ENCODE results near the gene RACGAP1. TPM values are rescaled to one million over a fixed set of nuclear protein-coding genes. Genes with fewer than 3 reads are reported as not detected.
A peak's percentile ranks its signal among the peaks of the same experiment; 100 is the strongest.

The RACGAP1 gene
- polyA plus RNA-seq, 3 donors, result 3.1 to 5.4 (median 3.6) TPM

DNA sequence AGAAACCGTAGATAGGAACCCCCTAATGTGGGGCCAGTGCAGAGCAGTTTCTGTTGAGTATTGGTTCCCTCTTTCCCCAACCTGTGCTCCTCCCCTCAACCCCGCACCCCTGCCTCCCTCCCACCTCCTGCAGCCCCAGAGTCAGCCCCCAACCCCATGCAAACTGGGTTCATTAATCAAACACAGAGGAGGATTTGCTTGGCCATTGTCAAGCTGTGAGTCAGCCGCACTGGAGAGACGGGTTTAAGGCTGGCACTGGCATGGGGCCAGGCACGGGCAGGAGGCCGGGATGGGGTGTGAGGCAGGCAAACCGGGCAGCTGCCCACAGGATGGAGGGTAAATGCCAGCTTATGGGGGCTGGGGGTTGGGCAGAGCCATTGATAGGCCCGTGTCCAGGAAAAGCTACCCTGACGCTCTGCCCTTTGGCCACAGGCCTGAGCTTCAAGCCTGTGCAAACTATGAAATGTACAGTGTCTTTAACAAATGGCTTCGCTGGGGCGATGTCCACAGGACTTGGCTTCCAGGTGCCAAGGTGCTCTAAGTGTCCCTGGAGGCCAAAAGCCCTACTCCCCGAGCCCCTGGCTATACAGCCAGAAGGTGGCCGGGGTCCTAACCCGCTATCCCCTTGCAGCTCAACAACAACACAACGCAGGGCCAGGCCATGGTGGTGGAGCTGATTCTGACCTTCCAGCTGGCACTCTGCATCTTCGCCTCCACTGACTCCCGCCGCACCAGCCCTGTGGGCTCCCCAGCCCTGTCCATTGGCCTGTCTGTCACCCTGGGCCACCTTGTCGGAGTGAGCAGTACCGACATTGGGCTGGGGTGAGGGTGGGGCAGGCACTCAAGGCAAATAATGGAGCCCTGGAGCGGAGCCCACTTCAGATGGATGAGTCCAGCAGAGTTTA lies 62.2 kb downstream of the RACGAP1 start:
- no peak for DNase-seq
- Mint-ChIP-seq H3K4me3 (peak overlapping the region in 1 of 2 donors; percentile 65), H3K36me3 (peaks cover 0 to 7% of the 10 kb centered on the region in 2 donors), H3K27ac (peak overlapping the region in 1 of 7 donors; percentile 79), H3K9me3 (peaks cover 0 to 15% (median 7%) of the 10 kb centered on the region in 7 donors), H3K4me1 (peaks cover 16% of the 10 kb centered on the region), H3K27me3 (ENCODE audit: low read depth in 3 of 3) (peaks cover 78 to 89% (median 80%) of the 10 kb centered on the region in 3 donors)
- Histone ChIP-seq H2AFZ (ENCODE audit: insufficient read depth, low read depth, low read length, poor library complexity, severe bottlenecking) (no peak overlapping the region), H3K79me2 (ENCODE audit: insufficient read depth, low read length) (no peaks in the 10 kb centered on the region), H3K27me3 (ENCODE audit: control insufficient read depth in 2 of 2, insufficient read depth in 2 of 2, low read length in 2 of 2) (peaks cover 37 to 87% of the 10 kb centered on the region in 2 donors), H3K4me1 (ENCODE audit: control insufficient read depth in 1 of 2, insufficient read depth in 2 of 2, low read length in 2 of 2) (peaks cover 10 to 18% of the 10 kb centered on the region in 2 donors), H3K36me3 (replicated peaks in 1 of 2; ENCODE audit: control insufficient read depth in 1 of 2, insufficient read depth in 2 of 2, low read length in 2 of 2) (no peaks in the 10 kb centered on the region), H3K4me2 (replicated peaks; ENCODE audit: extremely low read depth, low read length, poor library complexity, severe bottlenecking) (no peak overlapping the region), H4K20me1 (ENCODE audit: insufficient read depth, low read length) (no peaks in the 10 kb centered on the region), H3K4me3 (replicated peaks in 1 of 3; ENCODE audit: low read depth in 2 of 3, low read length in 3 of 3) (no peak overlapping the region), H3K9me3 (replicated peaks in 1 of 2; ENCODE audit: control insufficient read depth in 1 of 2, insufficient read depth in 1 of 2, low read length in 2 of 2) (peaks cover 0 to 30% of the 10 kb centered on the region in 2 donors), H3K27ac (ENCODE audit: low read depth in 1 of 2, low read length in 2 of 2) (no peak overlapping the region), H3K9ac (ENCODE audit: insufficient read depth, low read length, poor library complexity, severe bottlenecking) (no peak overlapping the region)
- TF ChIP-seq, protein P1, sequence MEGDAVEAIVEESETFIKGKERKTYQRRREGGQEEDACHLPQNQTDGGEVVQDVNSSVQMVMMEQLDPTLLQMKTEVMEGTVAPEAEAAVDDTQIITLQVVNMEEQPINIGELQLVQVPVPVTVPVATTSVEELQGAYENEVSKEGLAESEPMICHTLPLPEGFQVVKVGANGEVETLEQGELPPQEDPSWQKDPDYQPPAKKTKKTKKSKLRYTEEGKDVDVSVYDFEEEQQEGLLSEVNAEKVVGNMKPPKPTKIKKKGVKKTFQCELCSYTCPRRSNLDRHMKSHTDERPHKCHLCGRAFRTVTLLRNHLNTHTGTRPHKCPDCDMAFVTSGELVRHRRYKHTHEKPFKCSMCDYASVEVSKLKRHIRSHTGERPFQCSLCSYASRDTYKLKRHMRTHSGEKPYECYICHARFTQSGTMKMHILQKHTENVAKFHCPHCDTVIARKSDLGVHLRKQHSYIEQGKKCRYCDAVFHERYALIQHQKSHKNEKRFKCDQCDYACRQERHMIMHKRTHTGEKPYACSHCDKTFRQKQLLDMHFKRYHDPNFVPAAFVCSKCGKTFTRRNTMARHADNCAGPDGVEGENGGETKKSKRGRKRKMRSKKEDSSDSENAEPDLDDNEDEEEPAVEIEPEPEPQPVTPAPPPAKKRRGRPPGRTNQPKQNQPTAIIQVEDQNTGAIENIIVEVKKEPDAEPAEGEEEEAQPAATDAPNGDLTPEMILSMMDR (IDR thresholded peaks at IDR 0.05), result no peak
- WGBS (ENCODE audit: insufficient coverage), result 81% methylated on average over 13 of the region's 21 CpGs
- intact Hi-C loops (cut with micrococcal nuclease), result loop anchor here in 1 of 2 donors (10.0 kb wide), 1 partner anchor 212 kb away; no protein-coding TSS in a partner anchor

DNA sequence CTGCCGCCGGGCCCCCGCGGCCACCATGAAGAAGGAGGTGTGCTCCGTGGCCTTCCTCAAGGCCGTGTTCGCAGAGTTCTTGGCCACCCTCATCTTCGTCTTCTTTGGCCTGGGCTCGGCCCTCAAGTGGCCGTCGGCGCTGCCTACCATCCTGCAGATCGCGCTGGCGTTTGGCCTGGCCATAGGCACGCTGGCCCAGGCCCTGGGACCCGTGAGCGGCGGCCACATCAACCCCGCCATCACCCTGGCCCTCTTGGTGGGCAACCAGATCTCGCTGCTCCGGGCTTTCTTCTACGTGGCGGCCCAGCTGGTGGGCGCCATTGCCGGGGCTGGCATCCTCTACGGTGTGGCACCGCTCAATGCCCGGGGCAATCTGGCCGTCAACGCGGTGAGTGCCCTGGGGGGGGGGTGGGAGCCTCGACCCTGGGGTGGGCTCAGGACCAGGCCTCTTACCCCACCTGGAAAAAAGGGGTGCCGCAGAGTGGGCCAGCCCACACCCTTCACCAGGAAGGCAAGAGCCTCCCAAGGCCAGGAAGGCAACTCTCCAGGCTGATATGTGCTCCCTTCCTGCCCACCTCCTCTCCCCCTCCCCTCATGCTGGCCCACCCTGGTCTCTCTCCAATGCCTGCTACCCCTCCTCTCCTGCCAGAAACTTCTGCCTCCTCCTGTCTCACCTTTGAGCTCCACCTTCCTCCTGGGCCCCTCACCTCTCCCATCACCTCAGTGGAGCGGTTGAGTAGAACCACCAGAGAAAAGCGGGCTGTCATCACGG lies 63.1 kb downstream of the RACGAP1 start:
- no peaks in the 10 kb centered on the region for H3K36me3 ChIP-seq (replicated peaks in 1 of 2; ENCODE audit: control insufficient read depth in 1 of 2, insufficient read depth in 2 of 2, low read length in 2 of 2)
- DNase-seq, result no peak
- H3K9me3 ChIP-seq (replicated peaks in 1 of 2; ENCODE audit: control insufficient read depth in 1 of 2, insufficient read depth in 1 of 2, low read length in 2 of 2), result peaks cover 0 to 39% of the 10 kb centered on the region in 2 donors
- no peak overlapping the region for H3K4me2 ChIP-seq (replicated peaks; ENCODE audit: extremely low read depth, low read length, poor library complexity, severe bottlenecking)
- H3K36me3 Mint-ChIP-seq, result peaks cover 0 to 9% of the 10 kb centered on the region in 2 donors
- H3K27me3 ChIP-seq (ENCODE audit: control insufficient read depth in 2 of 2, insufficient read depth in 2 of 2, low read length in 2 of 2), result peaks cover 47 to 92% of the 10 kb centered on the region in 2 donors
- 33% methylated on average over 25 of the region's 37 CpGs for WGBS (ENCODE audit: insufficient coverage)
- peaks cover 0 to 15% (median 7%) of the 10 kb centered on the region in 7 donors for H3K9me3 Mint-ChIP-seq
- H3K4me1 Mint-ChIP-seq, result peaks cover 8% of the 10 kb centered on the region
- no peak overlapping the region for H3K4me3 ChIP-seq (replicated peaks in 1 of 3; ENCODE audit: low read depth in 2 of 3, low read length in 3 of 3)
- H3K4me3 Mint-ChIP-seq, result peak overlapping the region in 1 of 2 donors; percentile 70
- no peak overlapping the region for H3K27ac ChIP-seq (ENCODE audit: low read depth in 1 of 2, low read length in 2 of 2)
- H3K4me1 ChIP-seq (ENCODE audit: control insufficient read depth in 1 of 2, insufficient read depth in 2 of 2, low read length in 2 of 2), result peaks cover 2 to 9% of the 10 kb centered on the region in 2 donors
- H3K79me2 ChIP-seq (ENCODE audit: insufficient read depth, low read length), result no peaks in the 10 kb centered on the region
- H3K27ac Mint-ChIP-seq, result no peak overlapping the region
- intact Hi-C loops (cut with micrococcal nuclease), result loop anchor here in 1 of 2 donors (10.0 kb wide), 1 partner anchor 213 kb away; no protein-coding TSS in a partner anchor
- H2AFZ ChIP-seq (ENCODE audit: insufficient read depth, low read depth, low read length, poor library complexity, severe bottlenecking), result no peak overlapping the region
- TF ChIP-seq, protein P1 (IDR thresholded peaks at IDR 0.05), result no peak
- H4K20me1 ChIP-seq (ENCODE audit: insufficient read depth, low read length), result no peaks in the 10 kb centered on the region
- H3K27me3 Mint-ChIP-seq (ENCODE audit: low read depth in 3 of 3), result peaks cover 86 to 92% (median 87%) of the 10 kb centered on the region in 3 donors
- H3K9ac ChIP-seq (ENCODE audit: insufficient read depth, low read length, poor library complexity, severe bottlenecking), result no peak overlapping the region

All from CD14-positive monocyte (primary cell).